GM12878 (cell line): Measurements from ENCODE around the gene PGAP3. TPM values are rescaled to one million over a fixed set of nuclear protein-coding genes. Genes with fewer than 3 reads are reported as not detected.

Experiments
- ATAC-seq: fragments of 200-7000 bp; cut with Tn5 transposase; 3 replicates; pipeline ENCODE4 v1.9.1; 2020; ENCODE audit warnings: mild to moderate bottlenecking, moderate library complexity
- BruUV-seq: library from RNA; stranded (reverse); fragments of 400-500 nt; replicated peaks from 2 replicates; lab custom pipeline; 2021; lab: Mats Ljungman, UMichigan
- CTCF ChIA-PET: fragments of 300-600 bp; sonication (Branson Sonifier 250); formaldehyde crosslinking; extraction: SDS; loops from one replicate; lab custom pipeline; 2021; ENCODE audit warnings: inconsistent platforms; lab: Yijun Ruan, JAX
- POLR2A ChIA-PET: fragments of 350-600 bp; formaldehyde crosslinking; extraction: SDS; loops from one replicate; lab custom pipeline; 2021; ENCODE audit warnings: inconsistent platforms; lab: Charles Lee
- RAD21 ChIA-PET: fragments of 300-600 bp; sonication (Branson Sonifier 250); formaldehyde crosslinking; loops from one replicate; lab custom pipeline; 2023; ENCODE audit warnings: antibody characterized with exemption; ENCODE audit not compliant: unreplicated experiment; lab: Charles Lee
- SMC1A ChIA-PET: fragments of 300-600 bp; sonication (Branson Sonifier 250); formaldehyde crosslinking; loops from one replicate; lab custom pipeline; 2023; ENCODE audit not compliant: unreplicated experiment, uncharacterized antibody; lab: Charles Lee
- DNase-seq: peaks from one replicate; pipeline ENCODE4 v3.0.0-alpha.2; 2011; ENCODE audit warnings: low read depth, low spot score
- FAIRE-seq: peaks from 3 replicates; lab custom pipeline; 2011; peaks lifted over from hg19 to GRCh38; lab: Jason Lieb, UNC
- H2AFZ ChIP-seq: 2 replicates; pipeline ENCODE4 v1.6.0; 2011; ENCODE audit warnings: low read depth, low read length, control low read depth; ENCODE audit not compliant: control insufficient read depth
- H3K27ac ChIP-seq: 2 replicates; pipeline ENCODE4 v1.5.1; 2011; ENCODE audit warnings: control low read depth; ENCODE audit not compliant: control insufficient read depth, insufficient read depth
- H3K27me3 ChIP-seq, 2 experiments: replicated peaks in 1 of 2; 2 replicates each; pipeline versions ENCODE4 v1.6.0 to v1.6.1; 2011; ENCODE audit warnings: low read length in 1 of 2; ENCODE audit not compliant: control insufficient read depth in 2 of 2, insufficient read depth in 2 of 2
- H3K36me3 ChIP-seq, 2 experiments: 2 replicates each; pipeline ENCODE4 v1.5.1; 2011; ENCODE audit warnings: low read length in 1 of 2; ENCODE audit not compliant: control insufficient read depth in 2 of 2, insufficient read depth in 2 of 2
- H3K4me1 ChIP-seq: 2 replicates; pipeline ENCODE4 v1.6.1; 2011; ENCODE audit warnings: mild to moderate bottlenecking, low read length, moderate library complexity, mixed read lengths; ENCODE audit not compliant: control insufficient read depth, insufficient read depth
- H3K4me2 ChIP-seq: 2 replicates; pipeline ENCODE4 v1.6.0; 2011; ENCODE audit warnings: control low read depth; ENCODE audit not compliant: control insufficient read depth, insufficient read depth
- H3K4me3 ChIP-seq: fragments of 200-600 bp; sonication (generic); 2 replicates; pipeline ENCODE4 v1.5.1; 2016
- H3K79me2 ChIP-seq: 2 replicates; pipeline ENCODE4 v1.6.0; 2011; ENCODE audit warnings: low read length; ENCODE audit not compliant: control insufficient read depth, insufficient read depth
- H3K9ac ChIP-seq: 2 replicates; pipeline ENCODE4 v1.8.0; 2011; ENCODE audit warnings: low read length, control low read depth, mixed read lengths; ENCODE audit not compliant: control insufficient read depth, insufficient read depth
- H3K9me3 ChIP-seq: replicated peaks from 3 replicates; pipeline ENCODE4 v1.5.1; 2011; ENCODE audit warnings: mild to moderate bottlenecking, low read length; ENCODE audit not compliant: control insufficient read depth, insufficient read depth
- H4K20me1 ChIP-seq: 2 replicates; pipeline ENCODE4 v1.6.0; 2011; ENCODE audit not compliant: control insufficient read depth, insufficient read depth
- BCL11A ChIP-seq: IDR thresholded peaks from 2 replicates; pipeline ENCODE4 v1.6.1; 2011; ENCODE audit warnings: low read depth, low read length
- BCLAF1 ChIP-seq: fragments of 450-650 bp; IDR thresholded peaks from 2 replicates; pipeline ENCODE4 v1.6.1; 2017; ENCODE audit warnings: antibody characterized with exemption, mild to moderate bottlenecking, moderate library complexity
- CBX3 ChIP-seq: fragments of 200-600 bp; sonication (generic); IDR thresholded peaks from 2 replicates; pipeline ENCODE4 v1.6.1; 2016; ENCODE audit warnings: low read depth, borderline replicate concordance
- CHD2 ChIP-seq: IDR thresholded peaks from 2 replicates; pipeline ENCODE4 v1.6.1; 2011; ENCODE audit warnings: low read depth, low read length, improper control_type of control experiment, borderline replicate concordance
- FOS ChIP-seq: IDR thresholded peaks from 3 replicates; pipeline ENCODE4 v1.6.1; 2011; ENCODE audit warnings: borderline replicate concordance; ENCODE audit not compliant: insufficient read length; ENCODE audit errors: extremely low read depth
- FOXM1 ChIP-seq: IDR thresholded peaks from 2 replicates; pipeline ENCODE4 v1.6.1; 2012; ENCODE audit warnings: low read depth, mild to moderate bottlenecking, inconsistent platforms, low read length, moderate library complexity
- KLF5 ChIP-seq: fragments of 450-650 bp; IDR thresholded peaks from 2 replicates; pipeline ENCODE4 v1.6.1; 2014; ENCODE audit warnings: mild to moderate bottlenecking; ENCODE audit not compliant: partially characterized antibody
- LARP7 ChIP-seq: fragments of 450-650 bp; IDR thresholded peaks from 2 replicates; pipeline ENCODE4 v1.6.1; 2017; ENCODE audit warnings: mild to moderate bottlenecking
- NBN ChIP-seq: fragments of 450-650 bp; IDR thresholded peaks from 2 replicates; pipeline ENCODE4 v1.6.1; 2016
- POLR2AphosphoS2 ChIP-seq: IDR thresholded peaks from 2 replicates; pipeline ENCODE4 v1.6.1; 2011; ENCODE audit warnings: low read depth, mild to moderate bottlenecking, low read length, improper control_type of control experiment, moderate library complexity
- POU2F2 ChIP-seq: IDR thresholded peaks from 3 replicates; pipeline ENCODE4 v1.6.1; 2011; ENCODE audit warnings: low read depth, mild to moderate bottlenecking, low read length, borderline replicate concordance
- SIN3A ChIP-seq: IDR thresholded peaks from 2 replicates; pipeline ENCODE4 v1.6.1; 2012; ENCODE audit warnings: low read depth, low read length, improper control_type of control experiment
- SIX5 ChIP-seq: IDR thresholded peaks from 2 replicates; pipeline ENCODE4 v1.6.1; 2011; ENCODE audit warnings: mild to moderate bottlenecking, low read depth, low read length, moderate library complexity; ENCODE audit not compliant: severe bottlenecking
- SMARCA5 ChIP-seq: fragments of 450-650 bp; IDR thresholded peaks from 2 replicates; pipeline ENCODE4 v1.6.1; 2017; ENCODE audit warnings: mild to moderate bottlenecking
- TARDBP ChIP-seq: IDR thresholded peaks from 2 replicates; pipeline ENCODE4 v1.6.1; 2016; ENCODE audit warnings: borderline replicate concordance
- ZNF207 ChIP-seq: fragments of 450-650 bp; IDR thresholded peaks from 2 replicates; pipeline ENCODE4 v1.6.1; 2014; ENCODE audit warnings: antibody characterized with exemption, mild to moderate bottlenecking, borderline replicate concordance
- WGBS: methylation state at CpG from one replicate; pipeline ENCODE4 v1.1.6; 2016; ENCODE audit warnings: low lambda C conversion rate; ENCODE audit not compliant: insufficient replicate concordance, insufficient coverage; ENCODE audit errors: missing lambda C conversion rate; 5-methylcytosine and 5-hydroxymethylcytosine counted together
- in situ Hi-C: fragments of 300-500 bp; cut with MboI; formaldehyde crosslinking; loops from 9 replicates; pipeline ENCODE4 v1.14.3; 2018; ENCODE audit warnings: mixed read lengths
- intact Hi-C: fragments of 100-400 bp; cut with micrococcal nuclease; formaldehyde crosslinking; loops from one replicate; pipeline ENCODE4 v1.14.2; 2022; ENCODE audit not compliant: unreplicated experiment
- polyA plus RNA-seq, 11 experiments: library from polyadenylated mRNA; depleted of rRNA in 4 of 11; unstranded in 6 of 11; stranded (reverse) in 5 of 11; fragments of >200 nt; fragmentation: Nextera tagmentation in 4 of 11; fragmentation: Illumina TruSeq in 1 of 11; extraction: Ambion mirVana in 4 of 11; extraction: Trizol in 1 of 11; gene quantifications; 1 replicate in 1 of 11; 2 replicates in 10 of 11; pipeline versions ENCODE4 v1.2.1 to v1.2.3, GENCODE V29; 2011 to 2016; ENCODE audit warnings: inconsistent platforms in 2 of 11, missing spikeins in 2 of 11, low read depth in 1 of 11
- total RNA-seq, 4 experiments: library from RNA; depleted of rRNA in 3 of 4; stranded (reverse); fragments of >200 nt in 3 of 4; fragmentation: Illumina TruSeq in 1 of 4; extraction: Trizol in 1 of 4; gene quantifications; 2 replicates each; pipeline versions ENCODE4 v1.2.1 to v1.2.3, GENCODE V29; 2013 to 2021
- TF ChIP-seq, protein P1 (sequence below): fragments of 450-650 bp; IDR thresholded peaks from 2 replicates; pipeline ENCODE4 v1.6.1; 2016; ENCODE audit warnings: mild to moderate bottlenecking

The PGAP3 gene
- total and polyA plus RNA-seq, 10 of the 15 experiments (the other 5 are each of a cell fraction or from before 2014, with no cell fraction given), result 0.21 to 10.0 (median 5.3) TPM

GRCh38 chr17:39661744-39662541 is 25.9 kb downstream of the PGAP3 start:
- BruUV-seq, result no TSS peak
- CTCF ChIA-PET, result interaction anchor here (0.8 to 1.7 kb wide), 3 partner anchors 8 to 40 kb away, joined by 3 to 4 read pairs (median 3); no protein-coding TSS in a partner anchor
- Histone ChIP-seq H3K9me3 (no peaks in the 10 kb centered on the region), H3K4me2 (no peak overlapping the region), H3K4me3 (no peak overlapping the region), H3K36me3 (peaks cover 12 to 21% of the 10 kb centered on the region in 2 experiments; a peak in 3 of 4 replicates), H3K79me2 (no peaks in the 10 kb centered on the region), H4K20me1 (no peaks in the 10 kb centered on the region; the same call in 1 of the 2 replicates), H2AFZ (no peak overlapping the region), H3K27ac (no peak overlapping the region), H3K4me1 (peaks cover 6% of the 10 kb centered on the region; the same call in 1 of the 2 replicates), H3K9ac (no peak overlapping the region), H3K27me3 (peaks cover 0 to 1% of the 10 kb centered on the region in 2 experiments; a peak in 2 of 4 replicates)
- DNase-seq (no peak), FAIRE-seq (no peak), ATAC-seq (no peak)
- in situ Hi-C loops (no loop called here), intact Hi-C loops (no loop called here)
- POLR2A ChIA-PET, result no interaction called here
- RAD21 ChIA-PET, result no interaction called here
- 70% methylated on average over 8 of the region's 8 CpGs for WGBS
- SMC1A ChIA-PET, result no interaction called here
- TF ChIP-seq BCL11A (no peak), FOS (no peak), FOXM1 (no peak), CHD2 (no peak), POLR2AphosphoS2 (no peak), NBN (no peak), BCLAF1 (no peak), ZNF207 (no peak), SIN3A (no peak), TARDBP (no peak), SIX5 (no peak), SMARCA5 (no peak), LARP7 (no peak), KLF5 (no peak), POU2F2 (no peak), CBX3 (no peak)
- TF ChIP-seq, protein P1, sequence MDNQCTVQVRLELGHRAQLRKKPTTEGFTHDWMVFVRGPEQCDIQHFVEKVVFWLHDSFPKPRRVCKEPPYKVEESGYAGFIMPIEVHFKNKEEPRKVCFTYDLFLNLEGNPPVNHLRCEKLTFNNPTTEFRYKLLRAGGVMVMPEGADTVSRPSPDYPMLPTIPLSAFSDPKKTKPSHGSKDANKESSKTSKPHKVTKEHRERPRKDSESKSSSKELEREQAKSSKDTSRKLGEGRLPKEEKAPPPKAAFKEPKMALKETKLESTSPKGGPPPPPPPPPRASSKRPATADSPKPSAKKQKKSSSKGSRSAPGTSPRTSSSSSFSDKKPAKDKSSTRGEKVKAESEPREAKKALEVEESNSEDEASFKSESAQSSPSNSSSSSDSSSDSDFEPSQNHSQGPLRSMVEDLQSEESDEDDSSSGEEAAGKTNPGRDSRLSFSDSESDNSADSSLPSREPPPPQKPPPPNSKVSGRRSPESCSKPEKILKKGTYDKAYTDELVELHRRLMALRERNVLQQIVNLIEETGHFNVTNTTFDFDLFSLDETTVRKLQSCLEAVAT, result no peak
